GM19463 (cell line): ENCODE measurements around the gene MON2.
"Not testable (repeated sequence)": the region's sequence is repeated elsewhere in the genome, so short reads cannot be mapped to it uniquely, and the experiment has no call there.

Source experiments
- ATAC-seq: cut with Tn5 transposase; IDR thresholded peaks from one replicate; pipeline ENCODE4 v1.9.1; 2021; ENCODE audit warnings: mild to moderate bottlenecking, moderate library complexity; ENCODE audit not compliant: unreplicated experiment

Gene MON2

DNA sequence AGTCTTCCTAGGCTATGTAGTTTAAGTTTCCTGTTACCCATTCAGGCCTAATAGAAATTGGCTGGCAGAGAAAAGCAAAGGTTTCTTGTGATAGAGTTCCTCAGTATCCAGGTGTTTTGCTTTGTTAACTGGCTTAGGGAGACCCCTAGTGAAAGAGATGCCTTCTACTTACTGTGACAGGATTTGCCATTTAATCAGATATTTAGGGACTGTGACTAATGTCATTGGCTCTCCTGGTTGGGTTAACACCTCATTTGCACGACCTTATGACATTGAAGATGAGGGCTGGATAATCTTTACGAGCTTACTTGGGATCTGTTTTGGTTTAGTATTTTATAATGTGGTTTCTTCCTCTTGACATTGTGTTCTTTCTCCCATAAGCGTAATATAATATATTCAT, 5.8 kb downstream of the MON2 start:
- no peak for ATAC-seq

DNA sequence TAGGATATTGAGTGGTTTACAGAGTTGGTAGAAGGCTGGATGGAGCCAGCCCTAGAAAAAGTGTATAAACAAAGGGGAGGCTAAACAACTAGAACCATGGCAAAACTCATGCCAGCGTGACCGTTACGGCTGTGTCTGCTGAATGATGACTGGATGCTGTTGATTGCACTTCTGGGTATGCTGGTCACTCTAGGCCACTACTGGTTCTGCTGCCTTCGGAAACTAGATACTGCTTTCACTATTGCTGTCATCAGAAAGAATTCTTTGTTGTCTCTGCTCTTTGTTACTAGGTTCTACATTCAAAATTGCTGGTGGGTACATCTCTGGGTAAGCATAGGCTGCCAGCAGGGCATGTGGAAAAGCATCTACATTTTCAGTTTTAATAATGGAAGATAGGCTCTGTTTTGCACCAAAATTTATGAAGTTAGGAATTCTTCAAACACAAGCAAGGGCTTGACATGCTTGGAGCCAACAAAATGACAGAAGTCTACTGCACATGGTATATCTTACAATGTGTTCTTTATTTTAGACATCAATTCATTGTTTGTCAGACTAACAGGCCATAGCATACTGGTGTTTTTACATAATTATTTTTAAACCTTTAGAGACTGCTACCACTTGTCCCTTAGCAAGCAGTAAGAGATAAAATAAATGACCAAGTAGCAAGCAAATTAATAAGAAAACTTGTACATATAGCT, 15.4 kb downstream of the MON2 start:
- ATAC-seq: no peak

DNA sequence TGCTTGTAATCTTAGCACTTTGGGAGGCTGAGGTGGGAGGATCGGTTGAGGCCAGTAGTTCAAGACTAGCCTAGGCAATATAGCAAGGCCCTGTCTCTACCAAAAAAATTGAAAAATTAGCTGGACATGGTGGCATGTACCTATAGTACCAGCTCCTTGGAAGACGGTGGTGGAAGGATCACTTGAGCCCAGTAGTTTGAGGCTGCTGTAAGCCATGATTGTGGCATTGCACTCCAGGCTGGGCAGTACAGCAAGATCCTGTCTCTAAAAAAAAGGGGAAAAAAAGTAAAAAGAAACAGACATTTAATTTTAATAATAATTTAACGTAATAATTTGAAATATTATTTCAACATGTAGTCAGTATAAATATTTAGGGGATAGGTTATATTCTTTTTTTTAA, 16.1 kb downstream of the MON2 start:
- ATAC-seq: no peak

DNA sequence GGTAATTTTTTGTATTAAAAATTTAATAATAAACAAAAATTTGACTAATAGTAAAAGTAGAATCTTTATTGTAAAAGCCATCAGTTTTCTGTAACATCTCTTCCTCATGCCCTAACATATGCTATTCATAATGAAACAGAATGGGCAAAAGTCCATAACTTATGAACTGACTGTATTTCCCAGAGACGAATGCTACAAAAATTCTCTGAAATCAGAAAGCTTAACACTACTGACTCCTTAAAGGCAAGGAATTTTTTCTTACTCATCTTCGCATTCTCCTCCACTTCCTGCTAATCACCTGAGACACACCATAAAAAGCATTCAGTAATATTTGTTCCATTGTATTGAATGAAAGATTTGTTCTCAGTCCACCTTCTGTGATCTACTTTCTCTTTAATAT, 17.6 kb downstream of the MON2 start:
- ATAC-seq: no peak

DNA sequence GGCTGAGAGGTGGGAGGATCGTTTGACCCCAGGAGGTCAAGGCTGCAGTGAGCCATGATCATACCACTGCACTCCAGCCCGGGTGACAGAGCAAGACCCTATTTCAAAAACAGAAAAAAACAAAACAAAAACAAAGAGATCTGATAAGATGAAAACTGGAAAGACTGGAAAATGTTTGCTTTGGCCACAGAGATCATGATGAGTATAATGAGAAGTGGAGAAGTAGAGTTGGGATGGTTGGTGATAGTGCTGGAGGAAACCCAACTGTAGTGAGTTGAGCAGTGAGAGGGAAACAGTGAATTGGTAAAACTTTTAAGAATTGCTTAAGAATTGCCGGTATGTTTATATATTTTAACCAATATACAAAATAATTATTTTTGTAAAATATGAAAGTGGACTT, 39.2 kb downstream of the MON2 start:
- ATAC-seq: no peak

DNA sequence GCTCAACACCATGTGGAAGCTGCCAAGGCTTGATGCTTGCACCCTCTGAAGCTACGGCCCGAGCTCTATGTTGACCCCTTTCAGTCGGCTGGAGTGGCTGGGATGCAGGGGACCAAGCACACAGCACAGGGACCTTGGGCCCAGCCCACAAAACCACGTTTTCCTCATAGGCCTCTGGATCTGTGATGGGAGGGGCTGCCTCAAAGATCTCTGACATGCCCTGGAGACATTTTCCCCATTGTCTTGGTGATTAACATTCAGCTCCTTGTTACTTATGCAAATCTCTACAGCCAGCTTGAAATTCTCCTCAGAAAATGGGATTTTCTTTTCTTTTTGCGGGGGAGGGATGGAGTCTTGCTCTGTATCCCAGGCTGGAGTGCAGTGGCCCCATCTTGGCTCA, 46.3 kb downstream of the MON2 start:
- no peak for ATAC-seq

DNA sequence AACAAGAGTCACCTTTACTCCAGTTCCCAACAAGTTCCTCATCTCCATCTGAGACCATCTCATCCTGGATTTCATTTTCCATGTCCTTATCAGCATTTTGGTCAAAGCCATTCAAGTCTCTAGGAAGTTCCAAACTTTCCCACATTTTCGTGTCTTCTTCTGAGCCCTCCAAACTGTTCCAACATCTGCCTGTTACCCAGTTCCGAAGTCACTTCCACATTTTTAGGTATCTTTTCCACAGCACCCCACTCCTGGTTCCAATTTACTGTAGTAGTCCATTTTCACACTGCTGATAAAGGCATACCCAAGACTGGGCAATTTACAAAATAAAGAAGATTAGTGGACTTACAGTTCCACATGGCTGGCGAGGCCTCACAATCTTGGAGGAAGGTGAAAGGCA, 47.5 kb downstream of the MON2 start:
- ATAC-seq: not testable (repeated sequence)

DNA sequence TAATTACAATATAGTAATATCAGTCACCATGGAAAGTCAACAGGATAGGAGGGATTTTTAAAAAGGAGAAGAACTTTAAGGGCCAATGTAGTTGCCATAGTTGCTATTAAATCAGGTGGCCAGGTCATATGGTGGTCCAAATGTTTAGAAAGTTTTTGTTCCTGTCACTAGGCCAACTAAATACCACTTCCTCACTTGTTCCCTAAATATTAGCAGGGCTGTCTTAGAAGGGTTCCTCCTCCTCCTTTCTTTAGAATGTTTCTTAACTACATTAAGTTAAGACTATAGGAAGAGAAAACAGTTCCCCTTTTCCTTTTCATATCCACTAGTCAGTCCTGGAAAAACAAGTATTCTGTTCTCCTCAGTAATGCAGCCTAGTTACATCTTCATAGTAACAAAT, 50.3 kb downstream of the MON2 start:
- no peak for ATAC-seq

DNA sequence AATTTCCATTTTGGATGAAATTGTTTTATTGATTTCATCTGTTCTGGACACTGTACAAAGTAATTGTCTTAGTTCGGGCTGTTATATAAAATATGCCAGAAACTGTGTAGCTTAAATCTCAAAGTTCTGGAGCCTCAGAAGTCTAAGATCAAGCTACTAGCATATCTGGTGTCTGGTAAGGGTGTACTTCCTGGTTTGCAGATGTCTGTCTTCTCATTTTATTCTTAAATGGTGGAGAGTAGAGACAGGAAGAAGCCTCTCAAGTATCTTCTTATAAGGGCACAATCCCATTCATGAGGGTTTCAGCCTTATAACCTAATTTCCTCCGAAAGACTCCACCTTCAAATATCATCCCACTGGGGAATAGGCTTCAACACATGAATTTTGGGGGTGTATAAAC, 51.3 kb downstream of the MON2 start:
- no peak for ATAC-seq

DNA sequence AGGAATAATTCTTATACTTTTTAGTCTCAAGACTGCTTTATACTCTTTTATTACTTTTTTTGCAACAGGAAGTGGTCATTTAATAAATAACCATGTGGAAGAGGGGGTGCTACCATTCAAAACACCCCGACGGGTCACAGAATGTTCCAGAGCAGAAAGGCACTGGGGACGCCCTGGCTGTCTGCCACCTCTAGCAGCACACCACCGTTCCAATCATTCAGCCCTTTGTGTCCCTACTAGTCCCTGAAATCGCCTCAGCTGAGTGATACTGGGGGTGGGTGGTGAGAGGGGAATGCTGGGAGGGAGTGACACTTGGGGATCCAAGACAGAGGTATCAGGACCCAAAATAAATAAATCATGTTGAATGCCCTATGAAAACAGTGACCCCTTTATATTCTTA, 52.4 kb downstream of the MON2 start:
- ATAC-seq: no peak

DNA sequence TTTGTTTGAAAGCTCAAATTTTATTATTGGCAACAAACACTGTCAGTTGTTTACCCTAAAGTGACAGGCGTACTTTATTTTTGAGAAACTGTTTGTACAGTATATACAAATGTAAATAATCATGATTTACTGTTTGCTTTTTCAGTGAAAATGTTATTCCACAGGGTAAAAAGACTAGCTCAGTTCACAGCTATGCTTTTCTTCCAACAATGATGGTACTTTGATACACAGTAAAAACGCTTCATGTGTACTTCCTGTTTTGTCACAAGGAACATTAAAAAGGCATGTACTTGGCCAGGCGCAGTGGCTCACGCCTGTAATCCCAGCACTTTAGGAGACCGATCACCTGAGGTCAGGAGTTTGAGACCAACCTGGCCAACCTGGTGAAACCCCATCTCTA, 53.7 kb downstream of the MON2 start:
- ATAC-seq: no peak

DNA sequence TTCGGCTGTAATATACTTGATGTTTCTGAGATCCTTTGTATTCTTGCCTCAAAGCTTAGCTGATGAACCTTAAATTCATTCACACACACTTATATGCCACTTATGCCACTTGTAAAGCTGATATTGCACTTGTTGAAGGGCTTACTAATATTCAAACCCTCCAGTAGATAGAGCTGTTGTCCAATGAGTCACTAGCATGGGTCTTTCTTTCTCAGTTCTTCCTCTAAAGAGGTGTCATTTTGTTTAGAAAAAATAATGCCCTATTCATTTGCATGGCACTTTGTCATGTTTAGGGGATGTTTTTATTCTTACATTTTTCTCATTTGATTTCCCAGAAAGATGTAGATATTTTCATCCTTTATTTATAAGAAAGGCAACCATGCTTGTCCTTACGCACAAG, 56.4 kb downstream of the MON2 start:
- ATAC-seq: peak; percentile 76

DNA sequence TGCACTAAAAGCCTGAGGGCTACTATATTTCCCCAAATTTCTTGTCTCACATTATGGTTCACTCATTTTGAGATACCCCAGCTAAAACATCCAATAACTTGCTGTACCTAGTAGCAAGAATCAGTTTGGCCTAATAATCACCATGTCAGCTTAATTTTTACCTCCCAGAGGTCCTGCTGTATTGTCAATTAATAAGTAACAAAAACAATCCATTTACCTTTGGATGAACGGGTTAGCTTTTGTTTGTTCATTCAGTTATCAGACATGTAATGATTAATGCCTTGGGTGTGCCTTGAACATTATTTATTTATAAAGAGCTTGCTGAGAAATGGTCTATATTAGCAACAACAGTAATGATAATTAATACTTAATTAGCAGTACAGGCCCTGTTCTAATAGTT, 57.0 kb downstream of the MON2 start:
- no peak for ATAC-seq

DNA sequence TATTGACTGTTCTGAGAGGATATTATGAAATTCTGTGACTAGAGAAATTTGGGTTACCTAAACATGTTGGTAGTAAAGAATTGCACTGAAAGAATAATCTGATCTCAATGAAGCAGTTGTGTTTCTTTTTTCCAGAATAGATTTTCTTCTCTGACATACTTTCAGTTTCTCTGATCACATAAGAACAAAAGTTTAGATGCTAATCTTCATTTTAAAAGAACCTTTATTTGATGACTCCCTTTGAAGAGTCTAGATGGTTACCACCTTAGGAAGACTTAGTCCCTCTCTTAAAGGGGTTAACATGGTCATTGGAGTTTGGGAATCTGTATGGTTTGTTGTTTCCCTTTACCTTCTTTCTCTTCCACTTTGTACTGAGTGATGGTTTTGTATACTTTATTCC, 58.6 kb downstream of the MON2 start:
- no peak for ATAC-seq

DNA sequence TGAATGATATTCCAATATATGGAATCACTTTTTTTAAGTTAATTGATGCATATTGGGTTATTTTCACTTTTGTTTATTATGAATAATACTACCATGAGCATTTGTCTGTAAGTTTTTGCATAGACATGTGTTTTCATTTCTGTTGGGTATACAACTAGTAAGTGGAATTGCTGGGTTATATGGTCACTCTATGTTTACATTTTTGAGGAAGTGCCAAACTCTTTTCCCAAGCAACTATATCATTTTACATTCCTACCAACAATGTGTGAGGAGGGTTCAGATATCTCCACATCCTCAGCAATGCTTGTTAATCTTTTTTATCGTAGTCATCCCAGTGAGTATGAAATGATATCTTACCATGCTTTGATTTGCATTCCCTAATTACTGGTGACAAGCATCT, 64.0 kb downstream of the MON2 start:
- no peak for ATAC-seq

DNA sequence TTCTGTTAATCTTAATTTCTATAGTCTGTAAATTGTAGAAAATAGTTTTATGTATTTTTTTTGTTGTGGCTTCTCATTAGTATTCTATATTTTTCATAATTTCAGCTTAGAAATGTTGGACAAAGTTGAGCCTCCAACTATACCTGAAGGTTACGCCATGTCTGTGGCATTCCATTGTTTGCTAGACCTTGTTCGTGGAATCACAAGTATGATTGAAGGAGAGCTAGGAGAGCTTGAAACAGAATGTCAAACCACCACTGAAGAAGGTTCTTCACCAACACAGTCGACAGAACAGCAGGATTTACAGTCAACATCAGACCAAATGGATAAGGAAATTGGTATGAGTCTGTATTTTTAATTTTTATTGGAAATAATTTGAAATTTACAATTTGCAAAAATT, 65.7 kb downstream of the MON2 start:
- ATAC-seq: no peak

DNA sequence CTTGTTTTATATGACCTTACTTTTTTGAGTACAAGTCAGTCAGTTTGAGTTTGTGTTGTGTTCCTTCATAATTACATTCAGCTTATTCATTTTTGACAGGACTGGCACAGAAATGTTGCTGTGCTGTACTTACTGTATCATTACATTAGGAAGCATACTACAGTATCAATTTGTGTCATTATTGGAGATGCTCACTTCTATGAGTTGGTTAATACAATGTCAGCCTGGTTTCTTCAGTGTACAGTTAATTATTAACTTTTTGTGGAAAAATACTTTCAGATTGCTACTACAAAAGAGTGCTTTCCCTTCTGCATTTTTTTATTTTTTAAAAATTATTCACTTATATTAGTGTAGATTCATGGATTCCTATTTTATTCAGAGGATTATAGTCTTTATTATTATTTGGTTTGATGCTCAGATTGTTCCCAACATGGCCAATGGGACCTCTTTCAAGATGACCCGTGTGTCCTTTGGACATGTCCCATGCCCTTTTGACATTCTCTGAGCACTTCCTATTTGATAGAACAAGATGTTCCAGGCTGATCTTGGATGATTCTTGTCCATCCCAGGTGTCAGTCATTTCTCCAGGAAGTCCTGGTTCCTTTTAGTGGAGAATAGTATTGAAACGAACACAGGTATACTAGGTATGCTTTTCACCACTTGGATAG, 66.6 kb downstream of the MON2 start:
- no peak for ATAC-seq

DNA sequence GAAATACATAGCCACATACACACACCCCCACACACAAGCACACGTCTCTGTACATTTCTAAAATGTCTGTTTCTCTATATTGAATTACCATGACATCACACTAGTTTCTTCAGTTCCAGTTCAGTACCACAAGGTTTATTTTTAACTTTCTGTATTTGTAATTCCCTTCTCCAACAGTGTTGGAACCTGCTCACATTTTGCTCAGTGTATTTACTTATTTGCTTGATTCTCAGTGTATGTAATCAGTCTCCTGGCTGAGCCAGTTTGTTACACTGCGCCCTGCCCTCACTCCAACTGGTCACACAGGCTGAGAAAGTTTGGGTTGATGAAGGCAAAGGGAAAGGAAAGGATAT, 67.1 kb downstream of the MON2 start:
- ATAC-seq: no peak

DNA sequence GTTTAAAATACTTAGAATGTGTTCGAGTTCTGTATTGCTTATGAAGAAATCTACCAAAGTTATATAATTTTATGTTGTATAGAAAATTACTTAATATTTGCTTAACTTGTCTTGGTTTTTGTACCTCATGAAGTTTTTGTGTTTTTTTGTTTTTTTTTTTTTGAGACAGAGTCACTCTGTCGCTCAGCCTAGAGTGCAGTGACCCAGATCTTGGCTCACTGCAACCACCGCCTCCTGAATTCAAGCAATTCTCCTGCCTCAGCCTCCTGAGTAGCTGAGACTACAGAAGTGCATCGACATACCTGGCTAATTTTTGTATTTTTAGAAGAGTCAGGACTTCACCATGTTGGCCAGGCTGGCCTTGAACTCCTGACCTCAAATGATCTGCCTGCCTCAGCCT, 69.9 kb downstream of the MON2 start:
- ATAC-seq: no peak

DNA sequence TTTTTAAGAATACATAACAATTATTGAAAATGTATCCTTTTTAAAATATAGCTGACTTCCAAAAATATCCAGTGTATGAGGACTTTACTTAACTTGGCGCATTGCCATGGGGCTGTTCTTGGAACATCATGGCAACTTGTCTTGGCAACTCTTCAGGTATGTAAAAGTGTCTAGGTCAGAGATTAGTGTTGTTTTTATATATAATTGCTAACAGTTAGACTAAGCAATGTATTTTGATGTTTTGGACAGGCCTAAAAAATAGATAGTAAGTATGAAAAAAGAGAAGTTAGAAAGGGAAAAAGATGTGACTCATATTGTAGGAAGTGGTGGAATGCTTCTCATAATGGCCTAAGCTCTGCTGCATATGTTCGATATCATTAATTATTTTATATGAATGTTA, 70.9 kb downstream of the MON2 start:
- no peak for ATAC-seq

DNA sequence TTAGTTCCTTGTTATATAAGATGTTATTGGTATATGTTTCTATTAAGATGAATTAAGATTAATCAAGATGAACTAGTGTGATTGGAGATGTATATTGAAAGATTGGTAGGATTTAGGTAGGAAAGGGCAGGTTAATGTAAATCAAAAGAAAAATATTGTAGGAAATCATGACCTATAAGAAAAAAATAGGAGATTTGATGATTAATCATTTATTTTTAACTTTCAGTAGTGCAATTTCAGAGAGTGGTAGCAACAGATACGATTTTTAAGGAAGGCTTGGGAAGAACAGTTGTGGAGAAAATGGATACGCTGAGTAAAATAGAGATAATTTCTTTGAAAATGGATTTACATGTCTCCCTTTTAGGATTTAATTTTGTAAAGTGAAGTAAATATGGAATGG, 73.7 kb downstream of the MON2 start:
- ATAC-seq: no peak

DNA sequence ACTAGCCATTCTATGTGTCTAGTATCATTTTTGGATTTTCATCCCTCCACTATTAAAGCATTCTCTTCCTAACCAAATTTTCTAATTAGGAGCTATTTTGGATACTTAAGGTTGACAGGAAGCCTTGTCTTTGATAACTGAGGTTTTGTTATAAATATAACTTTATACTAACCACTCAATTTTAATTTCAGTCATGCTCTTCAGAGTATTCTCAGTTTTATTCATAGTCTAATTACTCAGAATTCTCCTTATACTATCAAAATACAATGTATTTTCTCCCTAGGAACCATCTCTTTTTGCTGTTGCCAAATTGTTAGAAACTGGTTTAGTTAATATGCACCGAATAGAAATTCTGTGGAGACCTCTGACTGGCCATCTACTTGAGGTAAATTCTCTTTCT, 76.2 kb downstream of the MON2 start:
- ATAC-seq: no peak

DNA sequence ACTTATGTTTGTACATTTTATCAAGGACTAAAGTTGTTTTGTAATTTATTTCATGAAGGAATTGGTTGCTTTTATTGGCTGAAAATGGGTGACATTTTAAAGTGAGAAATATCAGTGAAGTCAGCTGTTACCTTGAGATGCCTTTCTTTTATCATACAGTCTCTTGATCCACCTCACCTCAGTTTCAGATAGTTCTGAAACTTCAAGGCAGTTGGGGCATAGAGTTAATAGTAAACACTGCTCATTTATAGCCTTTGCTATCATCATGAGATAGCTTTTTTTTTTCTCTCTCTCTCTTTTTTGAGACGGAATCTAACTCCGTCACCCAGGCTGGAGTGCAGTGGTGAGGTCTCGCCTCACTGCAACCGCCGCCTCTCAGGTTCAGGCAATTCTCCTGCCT, 76.7 kb downstream of the MON2 start:
- no peak for ATAC-seq
